ENCODE data around the gene NAALADL2. TPM values are rescaled to one million over a fixed set of nuclear protein-coding genes. Genes with fewer than 3 reads are reported as not detected.

NAALADL2 gene
- total RNA-seq, 1 experiment from 2014 or later: 1.6 TPM

- Histone ChIP-seq H2BK20ac (ENCODE audit: low read depth, low read length, poor library complexity, severe bottlenecking) (no peak overlapping the region), H2BK5ac (ENCODE audit: insufficient read length, low read length) (no peak overlapping the region), H3K4me1 (ENCODE audit: insufficient read depth, low read length) (no peaks in the 10 kb centered on the region), H3K27me3 (ENCODE audit: insufficient read depth, low read length) (no peaks in the 10 kb centered on the region), H3T11ph (ENCODE audit: low read length) (no peak overlapping the region), H3K9me3 (ENCODE audit: control insufficient read depth, low read depth, low read length) (no peaks in the 10 kb centered on the region), H3K9ac (ENCODE audit: extremely low read depth, insufficient read length, low read length) (no peak overlapping the region), H2BK120ac (ENCODE audit: low read depth, low read length, poor library complexity, severe bottlenecking) (no peak overlapping the region), H4K5ac (ENCODE audit: insufficient read length, low read depth, low read length) (no peak overlapping the region), H2AFZ (ENCODE audit: low read length) (no peak overlapping the region), H3K4ac (ENCODE audit: low read depth, low read length) (no peak overlapping the region), H3K23me2 (ENCODE audit: insufficient read length, low read depth, low read length, poor library complexity, severe bottlenecking) (no peaks in the 10 kb centered on the region), H3K23ac (ENCODE audit: insufficient read length, low read depth, low read length) (no peak overlapping the region), H3K14ac (ENCODE audit: insufficient read depth, low read length) (no peak overlapping the region), H3K27ac (ENCODE audit: insufficient read length, low read depth, low read length) (no peak overlapping the region), H3K79me2 (ENCODE audit: insufficient read depth, low read length) (no peaks in the 10 kb centered on the region), H2BK15ac (ENCODE audit: low read depth, low read length) (no peak overlapping the region), H4K20me1 (ENCODE audit: control insufficient read depth, insufficient read depth, insufficient read length) (no peaks in the 10 kb centered on the region), H2BK12ac (ENCODE audit: insufficient read length, low read depth, low read length) (no peak overlapping the region), H3K4me2 (ENCODE audit: insufficient read depth, insufficient read length, low read length) (no peak overlapping the region), H3K79me1 (ENCODE audit: insufficient read depth, low read depth, low read length, poor library complexity, severe bottlenecking) (no peaks in the 10 kb centered on the region), H3K18ac (ENCODE audit: insufficient read length, low read depth, low read length) (no peak overlapping the region), H2AK5ac (ENCODE audit: insufficient read length, low read length) (no peak overlapping the region), H4K8ac (replicated peaks; ENCODE audit: insufficient read length, low read depth, low read length) (no peak overlapping the region), H3K56ac (ENCODE audit: insufficient read length, low read depth, low read length) (no peak overlapping the region), H4K91ac (ENCODE audit: insufficient read length, low read depth, low read length) (no peak overlapping the region)
- H3K9me3 Mint-ChIP-seq: no peaks in the 10 kb centered on the region
- no CpG with 5 or more reads among the region's 5 CpGs for WGBS (ENCODE audit: extremely low coverage, insufficient read length, low lambda C conversion rate)
- no peaks in the 10 kb centered on the region for H3K27me3 Mint-ChIP-seq (ENCODE audit: low read depth)
- H3K4me1 Mint-ChIP-seq: no peaks in the 10 kb centered on the region
- no peak overlapping the region; a peak in 1 of 7 replicates for H3K27ac Mint-ChIP-seq
- DNase-seq: no peak
- H3K36me3 Mint-ChIP-seq (ENCODE audit: insufficient read depth in 1 of 3, low read depth in 3 of 3): no peaks in the 10 kb centered on the region
- no peak overlapping the region for H3K4me3 Mint-ChIP-seq
- TF ChIP-seq CTCF (conservative IDR thresholded peaks at IDR 0.05): no peak
Observed at GRCh38 chr3:175005881-175006280, 146.7 kb downstream of the NAALADL2 start.

Data from H9 (cell line).